AG10803 (cell line): ENCODE measurements around the gene KCNQ1.

Experiments used
- DNase-seq: peaks from one replicate; pipeline ENCODE4 v3.0.0; 2010; ENCODE audit warnings: low read depth
- H3K4me3 ChIP-seq: 2 replicates; pipeline ENCODE4 v1.5.1; 2011; ENCODE audit warnings: mild to moderate bottlenecking, low read length, control low read depth
- CTCF ChIP-seq: conservative IDR thresholded peaks from 2 replicates; pipeline ENCODE4 v1.5.1; 2011; ENCODE audit warnings: mild to moderate bottlenecking, low read length, control low read depth, inconsistent platforms

The KCNQ1 gene

DNA sequence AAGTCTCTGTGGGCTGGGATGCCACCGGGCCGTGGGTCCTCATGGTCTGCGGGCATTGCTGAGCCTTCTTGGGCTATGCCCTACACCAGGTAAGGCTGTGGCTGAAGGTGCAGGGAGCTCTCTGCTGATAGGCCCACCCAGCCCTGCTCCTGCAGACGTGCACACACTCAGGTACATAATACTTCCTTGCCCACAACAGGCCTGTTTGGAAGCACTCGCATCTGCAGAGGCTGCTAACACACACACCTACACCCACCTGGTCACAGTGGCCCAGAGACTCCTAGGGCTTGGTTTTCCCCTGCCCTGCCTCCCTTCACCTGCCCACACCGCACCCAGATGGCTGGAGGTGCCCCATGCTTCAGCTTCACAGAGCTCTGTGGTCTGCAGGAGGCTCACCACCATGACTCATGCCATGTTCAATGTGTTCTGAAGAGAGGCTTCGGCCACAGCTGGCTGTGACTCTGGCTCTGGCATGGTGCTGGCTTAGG lies 327.8 kb downstream of the KCNQ1 start:
- peak; percentile 53 for DNase-seq
- no peak overlapping the region for H3K4me3 ChIP-seq
- no peak for TF ChIP-seq CTCF

DNA sequence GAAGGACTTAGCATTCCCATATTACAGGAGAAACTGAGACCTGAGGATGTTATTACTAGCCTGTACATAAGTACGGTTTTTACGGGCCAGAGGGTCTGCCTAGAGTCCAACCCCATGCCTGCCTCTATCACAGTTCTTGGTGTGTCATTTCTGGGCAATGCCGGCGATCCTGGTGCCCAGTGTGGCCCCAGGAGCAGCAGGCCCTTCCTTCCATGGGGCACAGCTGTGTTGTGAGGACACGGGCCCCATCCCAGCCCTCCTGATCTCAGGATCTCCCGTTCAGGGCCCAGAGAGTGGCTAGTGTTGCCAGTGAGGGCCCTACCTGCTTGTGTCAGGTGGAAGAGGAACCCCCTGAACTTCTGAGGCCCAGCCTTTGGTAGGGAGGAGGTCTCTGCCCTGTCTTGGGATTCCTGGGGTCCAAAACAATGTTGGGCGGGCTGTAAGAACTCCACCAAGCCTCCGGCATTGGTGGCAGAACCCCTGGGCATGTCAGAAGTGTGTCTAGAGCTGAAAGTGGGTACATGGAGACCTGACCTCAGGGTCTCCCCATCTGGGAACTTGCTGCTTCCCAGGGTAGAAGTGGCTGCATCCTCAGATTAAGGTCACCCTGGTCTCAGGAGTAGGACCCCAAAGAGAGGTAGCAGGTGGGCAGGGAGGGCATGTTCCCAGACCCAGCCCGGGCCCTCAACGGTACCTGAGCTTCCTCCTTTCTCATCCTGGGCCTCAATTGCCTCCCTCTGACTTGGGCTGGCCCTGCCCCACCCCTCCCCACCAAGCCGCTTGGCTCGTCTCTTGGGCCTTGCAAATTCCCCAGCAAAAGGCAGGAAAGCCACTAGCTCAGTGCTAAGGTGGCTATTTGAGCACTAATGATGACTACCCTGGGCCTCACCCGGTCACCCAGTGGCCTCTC lies 329.6 kb downstream of the KCNQ1 start:
- no peak for TF ChIP-seq CTCF
- H3K4me3 ChIP-seq: no peak overlapping the region
- DNase-seq: no peak

GRCh38 chr11:2775083-2775625 lies 330.3 kb downstream of the KCNQ1 start:
- DNase-seq: no peak
- no peak for TF ChIP-seq CTCF
- H3K4me3 ChIP-seq: no peak overlapping the region

DNA sequence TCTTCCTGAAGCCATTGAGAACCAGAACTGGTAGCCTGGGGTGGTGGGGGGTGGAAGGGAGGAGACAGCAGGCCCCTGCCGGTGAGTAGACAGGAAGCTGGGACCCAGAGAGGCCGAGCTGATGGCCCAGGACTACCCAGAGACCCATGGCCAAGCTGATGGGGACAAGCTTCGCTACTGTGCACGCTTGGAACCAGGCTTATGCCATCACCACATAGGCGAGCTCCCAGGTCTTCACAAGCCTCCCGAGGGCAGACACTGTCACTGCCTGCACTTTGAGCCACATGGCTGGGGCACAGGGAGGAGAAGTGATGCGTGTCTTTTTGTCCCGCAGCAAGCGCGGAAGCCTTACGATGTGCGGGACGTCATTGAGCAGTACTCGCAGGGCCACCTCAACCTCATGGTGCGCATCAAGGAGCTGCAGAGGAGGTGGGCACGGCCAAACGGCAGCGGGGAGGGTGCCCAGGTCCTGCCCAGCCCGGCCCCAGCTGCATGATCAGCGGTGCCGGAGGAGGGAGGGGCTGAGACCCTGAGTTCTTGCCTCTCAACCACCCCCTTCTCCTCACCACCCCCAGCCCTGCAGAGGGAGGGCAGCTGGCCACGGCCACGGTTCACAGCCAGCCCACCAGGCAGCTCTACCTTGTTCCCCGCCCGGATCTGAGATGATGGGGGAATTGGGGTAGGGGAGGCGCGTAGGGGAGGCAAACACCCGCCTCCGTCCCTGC lies 331.0 kb downstream of the KCNQ1 start:
- H3K4me3 ChIP-seq: no peak overlapping the region
- no peak for DNase-seq
- TF ChIP-seq CTCF: no peak

DNA sequence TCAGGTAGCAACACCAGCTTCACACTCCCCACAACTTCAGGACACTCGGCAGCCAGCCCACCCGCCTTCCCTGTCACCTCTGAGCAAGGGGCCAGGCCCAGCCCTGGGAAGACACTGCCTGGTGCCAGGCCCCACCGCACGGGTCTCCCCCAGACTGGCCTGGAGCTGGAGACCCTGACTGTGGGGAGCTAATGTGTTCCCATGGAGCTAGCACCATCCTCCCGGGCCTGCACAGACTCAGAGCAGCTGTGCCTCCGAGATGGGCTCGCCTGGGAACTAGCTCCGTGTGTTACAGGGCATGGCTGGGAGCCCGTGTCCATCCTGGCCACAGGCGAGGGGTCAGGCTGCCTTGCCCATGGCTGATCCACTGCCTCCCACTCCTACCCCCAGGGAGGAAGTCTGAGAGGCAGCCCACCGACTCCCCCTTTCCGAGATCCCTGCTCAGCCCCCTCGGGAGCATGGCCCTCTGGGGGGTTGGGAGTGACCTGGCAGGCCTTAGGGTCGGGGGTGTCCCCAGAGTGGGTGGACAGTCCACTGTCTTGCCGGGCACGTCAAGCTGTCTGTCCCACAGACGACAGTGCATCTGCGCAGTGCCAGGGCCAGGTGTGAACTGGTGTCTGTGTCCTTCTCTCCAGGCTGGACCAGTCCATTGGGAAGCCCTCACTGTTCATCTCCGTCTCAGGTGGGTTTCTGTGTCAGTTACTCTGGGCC lies 331.7 kb downstream of the KCNQ1 start:
- no peak for DNase-seq
- no peak for TF ChIP-seq CTCF
- H3K4me3 ChIP-seq: no peak overlapping the region

GRCh38 chr11:2777386-2777785 lies 332.6 kb downstream of the KCNQ1 start:
- no peak for TF ChIP-seq CTCF
- DNase-seq: peak; percentile 32
- no peak overlapping the region for H3K4me3 ChIP-seq
